ENCODE results near the gene SEMA5B.

Gene SEMA5B

DNA sequence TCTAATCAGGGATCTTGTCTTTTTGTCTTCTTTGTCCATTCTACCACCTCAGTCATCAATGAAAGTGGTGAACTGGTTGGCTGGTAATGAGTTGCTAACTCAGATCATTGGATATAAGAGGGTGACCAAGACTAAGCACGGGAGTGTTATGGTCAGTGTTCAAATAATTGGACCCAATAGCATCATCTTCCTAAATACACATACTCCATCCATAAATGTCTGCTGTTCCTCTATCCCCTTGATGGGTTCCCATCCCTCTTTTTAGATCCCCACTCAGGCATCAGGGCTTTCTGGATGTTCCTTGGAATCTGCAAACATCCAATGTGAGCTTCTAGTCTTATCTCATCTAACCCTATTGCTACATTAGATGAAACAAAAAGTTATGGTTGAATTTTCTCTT lies 3.5 kb downstream of the SEMA5B start:
- no peak for TF ChIP-seq EZH2phosphoT487 (conservative IDR thresholded peaks at IDR 0.05; ENCODE audit: low read length)
- TF ChIP-seq, protein P1, sequence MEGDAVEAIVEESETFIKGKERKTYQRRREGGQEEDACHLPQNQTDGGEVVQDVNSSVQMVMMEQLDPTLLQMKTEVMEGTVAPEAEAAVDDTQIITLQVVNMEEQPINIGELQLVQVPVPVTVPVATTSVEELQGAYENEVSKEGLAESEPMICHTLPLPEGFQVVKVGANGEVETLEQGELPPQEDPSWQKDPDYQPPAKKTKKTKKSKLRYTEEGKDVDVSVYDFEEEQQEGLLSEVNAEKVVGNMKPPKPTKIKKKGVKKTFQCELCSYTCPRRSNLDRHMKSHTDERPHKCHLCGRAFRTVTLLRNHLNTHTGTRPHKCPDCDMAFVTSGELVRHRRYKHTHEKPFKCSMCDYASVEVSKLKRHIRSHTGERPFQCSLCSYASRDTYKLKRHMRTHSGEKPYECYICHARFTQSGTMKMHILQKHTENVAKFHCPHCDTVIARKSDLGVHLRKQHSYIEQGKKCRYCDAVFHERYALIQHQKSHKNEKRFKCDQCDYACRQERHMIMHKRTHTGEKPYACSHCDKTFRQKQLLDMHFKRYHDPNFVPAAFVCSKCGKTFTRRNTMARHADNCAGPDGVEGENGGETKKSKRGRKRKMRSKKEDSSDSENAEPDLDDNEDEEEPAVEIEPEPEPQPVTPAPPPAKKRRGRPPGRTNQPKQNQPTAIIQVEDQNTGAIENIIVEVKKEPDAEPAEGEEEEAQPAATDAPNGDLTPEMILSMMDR (IDR thresholded peaks at IDR 0.05; ENCODE audit: insufficient read depth, low read length, poor library complexity, severe bottlenecking), result no peak
- H4K20me1 ChIP-seq (ENCODE audit: low read depth, low read length), result no peaks in the 10 kb centered on the region
- H3K27me3 ChIP-seq (ENCODE audit: low read length), result peaks cover 4% of the 10 kb centered on the region; the same call in 1 of the 2 replicates

DNA sequence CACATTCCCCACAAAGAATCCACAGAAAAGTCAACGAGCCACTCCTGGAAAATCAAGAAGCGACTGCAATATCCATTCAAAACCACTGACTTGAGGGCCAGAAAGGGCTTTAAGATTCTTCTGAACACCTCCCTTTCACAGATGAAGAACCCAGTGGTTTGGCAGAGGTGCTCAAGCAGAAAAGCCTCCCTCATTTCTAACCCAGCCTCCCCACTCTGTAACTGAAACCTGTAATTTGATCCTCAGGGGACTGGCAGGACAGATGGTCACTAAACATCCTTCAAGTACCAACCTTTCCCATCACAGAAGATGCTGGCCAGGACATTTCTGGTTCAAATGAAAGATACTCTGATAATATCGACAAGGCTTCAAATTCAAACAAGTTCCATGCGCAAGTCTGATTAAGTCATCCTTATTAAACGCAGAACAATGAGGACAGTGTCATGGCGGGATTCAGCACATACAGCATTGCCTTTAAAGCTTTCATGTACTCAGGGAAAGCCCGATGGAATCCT lies 5.5 kb downstream of the SEMA5B start:
- Histone ChIP-seq H3K27me3 (ENCODE audit: low read length) (no peaks in the 10 kb centered on the region), H4K20me1 (ENCODE audit: low read depth, low read length) (no peaks in the 10 kb centered on the region), H3K9me3 (ENCODE audit: insufficient read depth, low read length) (no peaks in the 10 kb centered on the region), H3K4me3 (ENCODE audit: insufficient read depth, low read length, poor library complexity, severe bottlenecking) (no peak overlapping the region), H2AFZ (ENCODE audit: low read depth, low read length, severe bottlenecking) (no peak overlapping the region), H3K36me3 (ENCODE audit: low read length) (no peaks in the 10 kb centered on the region), H3K9me2 (replicated peaks; ENCODE audit: insufficient read depth, low read length) (no peaks in the 10 kb centered on the region), H3F3A (ENCODE audit: insufficient read depth) (no peaks in the 10 kb centered on the region), H3K79me2 (ENCODE audit: insufficient read depth, low read length) (no peaks in the 10 kb centered on the region), H3K27ac (ENCODE audit: low read depth, low read length) (no peak overlapping the region), H3K4me2 (ENCODE audit: low read depth, low read length, poor library complexity, severe bottlenecking) (no peak overlapping the region), H3K9ac (ENCODE audit: low read length) (no peak overlapping the region)
- no peak for TF ChIP-seq EZH2phosphoT487 (conservative IDR thresholded peaks at IDR 0.05; ENCODE audit: low read length)
- TF ChIP-seq, protein P1 (IDR thresholded peaks at IDR 0.05; ENCODE audit: insufficient read depth, low read length, poor library complexity, severe bottlenecking), result no peak

More for the DNA sequence above, 3.5 kb downstream of the SEMA5B start:
- H3K4me3 ChIP-seq (ENCODE audit: insufficient read depth, low read length, poor library complexity, severe bottlenecking), result no peak overlapping the region
- H3K9me2 ChIP-seq (replicated peaks; ENCODE audit: insufficient read depth, low read length), result no peaks in the 10 kb centered on the region
- no peaks in the 10 kb centered on the region for H3K9me3 ChIP-seq (ENCODE audit: insufficient read depth, low read length)
- H3K36me3 ChIP-seq (ENCODE audit: low read length), result no peaks in the 10 kb centered on the region
- H3K27ac ChIP-seq (ENCODE audit: low read depth, low read length), result no peak overlapping the region
- no peak overlapping the region for H3K9ac ChIP-seq (ENCODE audit: low read length)
- H3K4me2 ChIP-seq (ENCODE audit: low read depth, low read length, poor library complexity, severe bottlenecking), result no peak overlapping the region
- no peak overlapping the region for H2AFZ ChIP-seq (ENCODE audit: low read depth, low read length, severe bottlenecking)
- H3K79me2 ChIP-seq (ENCODE audit: insufficient read depth, low read length), result no peaks in the 10 kb centered on the region
- H3F3A ChIP-seq (ENCODE audit: insufficient read depth), result no peaks in the 10 kb centered on the region

DNA sequence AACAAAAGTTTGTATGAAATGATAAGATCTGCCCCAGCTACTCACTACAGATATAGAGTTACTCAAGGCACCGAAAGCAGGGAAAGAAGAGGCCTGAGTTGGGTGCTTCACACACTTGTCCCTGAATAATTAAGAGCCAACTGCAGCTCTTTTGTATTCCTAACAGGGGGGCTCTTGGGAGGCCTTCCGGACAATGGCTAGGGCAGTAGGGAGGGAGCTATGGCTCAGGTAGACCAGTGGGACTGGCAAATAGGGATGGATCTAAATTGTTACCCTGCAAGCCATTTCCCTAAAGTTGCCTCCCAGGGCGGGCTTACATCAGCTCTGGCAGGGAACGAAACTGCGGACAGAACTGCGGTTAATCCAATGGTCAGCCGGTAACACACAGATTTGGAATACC lies 6.2 kb downstream of the SEMA5B start:
- Histone ChIP-seq H3K36me3 (ENCODE audit: low read length) (no peaks in the 10 kb centered on the region), H3K27ac (ENCODE audit: low read depth, low read length) (no peak overlapping the region), H3K4me2 (ENCODE audit: low read depth, low read length, poor library complexity, severe bottlenecking) (no peak overlapping the region), H3K9me2 (replicated peaks; ENCODE audit: insufficient read depth, low read length) (no peaks in the 10 kb centered on the region), H3K79me2 (ENCODE audit: insufficient read depth, low read length) (no peaks in the 10 kb centered on the region), H4K20me1 (ENCODE audit: low read depth, low read length) (no peaks in the 10 kb centered on the region), H3F3A (ENCODE audit: insufficient read depth) (no peaks in the 10 kb centered on the region), H2AFZ (ENCODE audit: low read depth, low read length, severe bottlenecking) (no peak overlapping the region), H3K9ac (ENCODE audit: low read length) (no peak overlapping the region), H3K27me3 (ENCODE audit: low read length) (no peaks in the 10 kb centered on the region), H3K9me3 (ENCODE audit: insufficient read depth, low read length) (no peaks in the 10 kb centered on the region), H3K4me3 (ENCODE audit: insufficient read depth, low read length, poor library complexity, severe bottlenecking) (no peak overlapping the region)
- TF ChIP-seq EZH2phosphoT487 (conservative IDR thresholded peaks at IDR 0.05; ENCODE audit: low read length), result no peak
- TF ChIP-seq, protein P1 (IDR thresholded peaks at IDR 0.05; ENCODE audit: insufficient read depth, low read length, poor library complexity, severe bottlenecking), result no peak
